Left kidney (tissue), 2 donors: ENCODE data around the gene DPP6. TPM values are rescaled to one million over a fixed set of nuclear protein-coding genes. Genes with fewer than 3 reads are reported as not detected.

Experiments used
- DNase-seq: peaks from one replicate; pipeline ENCODE4 v3.0.0-alpha.2; 2013
- polyA plus RNA-seq: library from polyadenylated mRNA; unstranded; fragments of 120-200 nt; gene quantifications from one replicate; pipeline ENCODE4 v1.2.1, GENCODE V29; 2013; ENCODE audit not compliant: insufficient read length

The DPP6 gene
- polyA plus RNA-seq, 1 donor = 44.9 TPM

DNA sequence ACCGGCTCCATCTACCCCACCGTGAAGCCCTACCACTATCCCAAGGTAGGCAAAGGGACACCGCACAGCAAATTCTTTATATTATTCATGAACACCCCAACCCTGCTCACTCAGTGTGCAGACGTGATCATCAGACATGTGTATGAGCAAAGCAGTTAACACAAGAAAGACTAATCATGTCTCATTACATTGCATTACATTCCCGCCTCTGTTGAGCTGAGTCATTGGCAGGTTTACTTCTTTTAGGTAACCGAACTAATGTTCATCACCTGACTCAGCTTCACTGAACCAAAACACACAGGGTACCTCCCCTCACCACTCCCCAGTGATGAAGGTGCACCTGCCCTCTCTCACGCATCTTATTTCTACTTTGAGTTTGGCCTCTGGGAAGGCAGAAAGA is 717.3 kb downstream of the DPP6 start:
- no peak for DNase-seq

DNA sequence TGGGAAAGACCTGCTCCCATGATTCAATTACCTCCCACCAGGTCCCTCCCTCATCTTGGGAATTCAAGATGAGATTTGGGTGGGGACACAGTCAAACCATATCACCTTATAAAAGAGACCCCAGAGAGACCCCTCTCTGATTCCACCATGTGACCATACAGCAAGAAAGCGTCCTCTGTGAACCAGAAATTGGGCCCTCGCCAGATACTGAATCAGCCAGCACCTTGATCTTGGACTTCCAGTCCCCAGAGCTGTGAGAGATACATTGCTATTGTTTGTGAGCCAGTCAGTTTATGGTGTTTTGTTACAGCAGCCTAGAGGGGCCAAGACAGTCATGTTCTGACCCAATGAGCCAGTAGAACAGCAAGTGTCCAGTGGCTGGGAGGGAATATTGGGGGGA is 718.2 kb downstream of the DPP6 start:
- no peak for DNase-seq

DNA sequence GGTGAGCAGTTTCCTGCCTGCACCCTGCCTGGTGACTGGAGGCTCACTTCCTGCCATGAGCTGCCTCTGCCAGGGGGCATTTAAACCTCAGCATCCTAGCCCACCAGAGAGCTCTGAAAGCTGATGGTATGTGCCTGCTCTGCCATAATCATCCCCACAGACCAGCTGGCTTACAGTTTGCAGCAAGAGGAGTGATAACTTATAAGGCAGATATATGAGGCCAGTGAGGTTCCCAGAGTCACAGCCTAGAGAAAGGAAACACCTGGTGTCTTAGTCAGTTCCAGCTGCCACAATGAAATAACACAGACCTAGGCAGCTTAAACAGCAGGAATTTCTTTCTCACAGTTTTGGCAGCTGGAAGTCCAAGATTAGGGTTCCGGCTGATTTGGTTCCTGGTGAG is 718.8 kb downstream of the DPP6 start:
- no peak for DNase-seq

DNA sequence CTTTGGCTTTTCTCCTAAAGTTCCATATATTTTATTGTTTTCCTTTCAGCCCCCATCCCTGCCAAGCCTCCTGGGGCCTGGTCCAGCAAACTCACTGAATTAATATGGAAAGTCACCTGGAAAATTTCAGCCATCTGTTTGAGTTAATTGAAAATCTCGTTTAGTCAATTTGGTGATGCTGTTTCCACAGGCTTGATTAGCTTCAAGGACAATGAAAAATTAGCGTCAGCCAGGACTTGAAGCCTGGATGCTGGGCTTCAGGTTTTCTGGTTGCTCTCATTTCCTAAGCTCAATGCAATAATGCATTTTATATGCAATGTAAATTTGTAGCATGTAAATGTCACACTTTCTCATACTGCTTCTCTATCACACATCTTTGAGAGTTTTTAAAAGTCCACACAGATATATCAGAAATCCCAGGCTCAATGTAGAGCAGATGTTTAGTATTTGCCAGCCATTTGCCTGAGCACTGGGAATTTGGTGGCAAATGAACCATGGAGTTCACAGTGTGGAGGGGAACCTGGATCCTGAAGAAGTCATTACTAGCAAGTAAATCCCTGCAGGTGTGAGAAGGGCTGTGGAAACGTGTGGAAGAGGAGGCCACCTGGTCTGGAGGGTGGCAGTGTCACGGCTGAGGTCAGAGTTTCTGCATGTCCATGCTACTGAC is 722.2 kb downstream of the DPP6 start:
- DNase-seq = no peak

DNA sequence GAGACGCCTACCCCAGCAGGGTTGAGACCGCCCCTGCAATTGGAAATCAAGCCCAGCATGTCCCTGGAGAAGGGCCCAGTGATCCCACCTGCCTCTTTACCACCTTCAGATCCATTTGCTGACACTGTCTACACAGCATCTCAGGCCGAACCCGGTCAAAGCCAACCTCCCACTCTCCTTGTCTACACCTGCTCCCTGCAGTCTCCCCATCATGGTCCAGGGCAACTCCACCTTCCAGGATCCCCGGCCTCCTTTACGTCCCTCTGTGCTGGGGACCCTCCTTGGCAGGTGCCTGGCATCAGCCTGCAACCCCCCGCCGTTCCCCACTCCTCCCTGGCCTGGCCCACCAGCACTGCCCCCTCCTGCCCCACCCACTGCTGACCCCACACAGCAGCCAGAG is 723.5 kb downstream of the DPP6 start:
- no peak for DNase-seq

DNA sequence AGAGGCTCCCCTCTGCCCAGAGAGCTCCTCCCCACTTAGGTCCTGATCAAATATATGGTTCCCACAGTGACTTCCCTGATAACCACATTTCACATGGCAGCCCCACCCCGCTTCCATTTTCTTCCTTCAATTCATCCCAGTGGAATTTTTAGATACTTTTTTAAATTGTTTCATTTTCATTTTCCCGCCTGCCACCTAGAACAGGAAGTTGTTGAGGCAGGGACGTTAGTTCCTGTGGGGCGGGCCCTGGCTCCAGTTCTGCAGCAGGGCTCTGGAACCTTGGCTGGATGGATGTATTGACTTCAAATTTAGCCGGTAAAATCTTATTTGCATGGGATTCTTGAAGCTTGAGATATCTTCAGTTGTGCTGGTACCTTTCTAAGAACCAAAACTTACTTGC is 724.2 kb downstream of the DPP6 start:
- DNase-seq = no peak

DNA sequence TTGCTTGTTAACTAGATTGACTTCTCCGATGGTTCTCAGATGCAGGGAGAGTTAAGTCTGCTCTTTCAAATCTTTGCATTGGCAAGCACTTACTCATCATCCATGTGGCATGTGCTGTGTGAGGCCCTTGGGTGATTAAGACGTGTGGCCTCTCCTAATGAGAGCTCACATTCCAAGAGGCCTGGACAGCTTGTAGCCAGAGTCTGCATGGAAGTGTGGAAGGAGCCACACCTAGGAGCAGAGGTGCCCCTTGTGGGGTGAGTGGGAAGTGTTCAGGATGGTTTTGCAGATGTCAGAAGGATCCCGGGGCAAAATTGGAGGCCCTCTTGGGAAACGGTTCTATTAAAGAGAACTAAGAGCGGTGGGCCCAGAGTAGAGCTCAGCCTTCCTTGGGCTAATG is 724.8 kb downstream of the DPP6 start:
- no peak for DNase-seq

DNA sequence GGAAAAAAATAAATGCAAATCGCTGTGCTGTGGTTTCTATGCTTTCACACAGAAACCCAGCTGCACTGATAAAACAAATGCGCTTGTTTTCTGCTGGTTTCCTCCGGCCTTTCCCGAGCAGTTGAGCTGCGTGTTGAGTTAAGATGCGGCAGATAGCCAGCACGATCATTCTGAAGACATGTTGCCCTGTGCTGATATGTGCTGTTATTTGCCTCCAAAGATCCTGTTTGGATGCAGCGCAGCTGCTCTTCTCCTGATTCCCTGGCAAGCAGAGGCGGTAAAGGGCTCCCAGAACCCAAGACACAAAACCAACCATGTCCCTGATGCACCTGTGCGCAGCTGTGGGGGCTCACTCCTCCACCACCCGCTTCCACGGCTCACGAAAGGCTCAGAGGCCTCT is 725.3 kb downstream of the DPP6 start:
- no peak for DNase-seq

DNA sequence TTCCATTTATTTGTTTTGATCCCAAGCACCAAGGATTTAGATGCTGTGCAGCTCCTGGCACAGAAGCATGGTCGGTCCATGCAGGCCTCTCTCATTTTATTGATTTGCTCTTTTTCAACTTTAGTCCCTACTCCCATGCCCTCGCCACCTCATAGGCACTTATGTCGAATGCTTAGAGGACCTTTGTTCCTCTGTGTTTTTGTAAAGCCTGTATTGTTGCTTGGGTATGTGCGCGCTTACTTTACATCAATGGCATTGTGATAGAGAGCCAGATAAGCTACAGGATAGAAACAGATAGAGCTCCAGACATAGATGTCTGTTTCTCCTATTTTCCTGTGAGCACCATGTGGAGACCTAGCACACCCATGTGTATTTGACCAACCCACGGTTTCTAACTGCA is 725.7 kb downstream of the DPP6 start:
- no peak for DNase-seq

DNA sequence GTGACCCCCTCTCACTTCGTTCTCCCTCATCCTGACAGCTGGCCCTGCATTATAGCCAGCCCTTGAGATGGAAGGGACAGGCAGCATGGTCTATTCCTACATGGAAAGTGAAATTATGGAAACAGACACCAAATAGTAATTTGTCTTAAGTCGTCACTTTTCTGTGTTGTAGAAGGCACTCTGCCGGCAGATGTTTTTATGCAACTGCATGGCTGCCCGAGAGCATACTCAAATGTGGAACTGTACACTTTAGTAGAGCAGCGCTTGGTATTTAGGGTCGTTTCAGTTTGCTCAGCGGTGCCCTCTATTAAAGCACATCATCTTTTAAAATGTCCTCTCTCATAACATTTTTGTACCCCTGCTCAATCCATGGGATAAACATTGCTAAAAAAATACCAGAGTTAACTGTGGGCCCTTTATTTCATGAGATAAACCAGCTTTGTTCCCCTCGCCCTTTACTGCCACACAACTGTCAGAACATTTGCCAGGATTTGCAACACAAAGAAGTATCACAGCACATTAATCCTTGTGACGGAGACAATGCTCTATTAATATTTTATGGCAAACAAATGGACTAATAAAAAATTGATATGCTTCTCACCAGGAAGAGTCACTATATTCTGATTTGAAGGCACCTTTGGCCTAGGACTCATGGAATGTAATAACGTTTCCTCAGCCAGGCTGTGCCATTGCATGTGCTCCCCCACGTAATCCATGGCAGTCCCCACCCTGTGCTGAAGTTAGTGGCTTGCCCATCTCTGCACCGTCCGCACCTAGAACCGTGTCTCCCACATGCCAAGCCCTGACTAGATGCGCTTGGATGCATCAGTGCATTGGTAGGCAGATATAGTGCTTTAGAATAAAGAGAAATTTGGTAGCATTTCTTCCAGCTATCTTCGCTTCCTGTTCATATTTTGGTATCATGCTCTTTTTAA is 729.4 kb downstream of the DPP6 start:
- DNase-seq = no peak

DNA sequence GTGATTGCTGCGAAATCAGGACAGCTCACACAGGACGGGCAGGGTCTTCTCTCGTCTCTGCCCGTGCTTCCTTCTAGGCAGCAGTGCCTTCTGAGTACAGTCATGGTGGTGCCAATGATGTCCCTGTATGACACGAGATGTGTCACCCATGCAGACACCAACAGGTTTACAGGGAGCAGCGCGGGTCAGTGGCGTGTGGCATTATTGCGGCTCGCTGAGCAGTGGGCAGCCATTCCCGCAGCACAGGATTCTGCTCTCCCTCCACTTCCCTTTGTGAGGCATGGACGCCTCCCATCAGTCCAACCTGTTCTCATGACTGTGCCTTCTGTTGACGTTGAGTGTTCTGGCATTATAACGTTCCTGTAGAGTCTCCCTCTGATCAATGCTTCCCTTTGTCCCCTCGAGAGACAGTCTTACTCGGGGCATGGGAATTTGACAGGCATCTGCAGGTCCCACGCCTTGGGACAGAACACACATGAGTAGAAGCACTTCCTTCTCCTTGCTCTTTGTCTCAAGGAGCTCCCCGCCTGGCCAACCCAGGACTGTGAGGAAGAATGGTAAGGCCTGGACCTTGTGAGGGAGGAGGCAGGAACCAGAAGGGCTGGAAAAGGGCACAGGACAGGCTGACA is 731.2 kb downstream of the DPP6 start:
- DNase-seq = no peak

DNA sequence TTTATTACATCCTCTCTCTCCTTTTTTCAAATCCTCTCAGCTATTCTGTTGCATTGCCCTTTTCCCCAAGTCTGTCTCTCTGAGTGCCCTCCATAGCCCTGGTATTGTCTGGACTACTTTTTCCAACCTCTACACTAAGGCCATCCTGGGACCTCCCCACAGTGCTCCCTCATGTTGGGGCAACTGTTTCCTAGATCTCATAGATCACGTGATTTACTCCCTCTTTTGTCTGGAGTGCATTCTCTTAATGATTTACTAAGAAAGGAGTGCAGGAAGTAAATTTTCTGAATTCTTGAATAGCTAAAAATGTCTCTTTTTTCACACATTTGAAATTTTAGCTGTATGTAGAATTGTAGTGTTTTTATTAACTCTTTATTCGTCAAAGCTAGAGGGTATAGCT is 733.7 kb downstream of the DPP6 start:
- DNase-seq = no peak

DNA sequence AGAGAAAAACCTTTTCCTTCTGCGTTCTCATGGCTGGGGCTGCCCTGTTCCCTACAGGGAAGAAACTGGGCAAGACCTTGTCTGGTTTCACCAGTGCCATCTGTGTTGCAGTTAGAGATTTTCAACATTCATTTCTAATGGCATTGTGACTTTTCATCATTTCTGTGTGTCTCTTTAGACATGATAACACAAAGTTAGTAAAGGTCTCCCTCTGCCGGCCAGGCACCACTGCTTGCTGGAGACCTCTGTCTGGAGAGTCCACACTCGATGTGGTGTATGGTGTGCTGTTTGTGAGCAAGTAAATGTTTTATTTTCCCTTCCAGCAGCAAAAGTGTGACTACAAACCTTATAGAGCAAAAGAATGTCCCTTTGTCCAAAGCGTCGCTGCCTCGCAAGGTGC is 737.2 kb downstream of the DPP6 start:
- DNase-seq = no peak

DNA sequence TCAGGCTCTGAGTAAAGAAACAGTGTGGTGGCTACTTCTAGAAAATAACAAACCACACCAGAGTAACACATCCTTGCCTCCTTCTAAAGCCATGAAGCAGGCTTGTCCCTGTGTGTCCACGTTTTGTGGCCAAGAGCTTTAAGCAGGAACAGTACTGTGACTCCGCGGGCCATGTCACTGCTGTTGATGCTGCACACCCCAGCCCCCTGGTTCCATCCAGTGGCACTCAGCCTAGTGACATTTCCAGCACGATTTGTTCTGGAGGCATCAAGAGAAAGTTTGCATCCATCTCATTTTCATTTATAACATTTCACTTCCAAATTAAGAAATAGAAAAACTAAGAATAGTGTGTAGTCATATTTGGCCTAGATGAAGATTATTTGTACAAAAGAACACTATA is 739.4 kb downstream of the DPP6 start:
- DNase-seq = no peak

DNA sequence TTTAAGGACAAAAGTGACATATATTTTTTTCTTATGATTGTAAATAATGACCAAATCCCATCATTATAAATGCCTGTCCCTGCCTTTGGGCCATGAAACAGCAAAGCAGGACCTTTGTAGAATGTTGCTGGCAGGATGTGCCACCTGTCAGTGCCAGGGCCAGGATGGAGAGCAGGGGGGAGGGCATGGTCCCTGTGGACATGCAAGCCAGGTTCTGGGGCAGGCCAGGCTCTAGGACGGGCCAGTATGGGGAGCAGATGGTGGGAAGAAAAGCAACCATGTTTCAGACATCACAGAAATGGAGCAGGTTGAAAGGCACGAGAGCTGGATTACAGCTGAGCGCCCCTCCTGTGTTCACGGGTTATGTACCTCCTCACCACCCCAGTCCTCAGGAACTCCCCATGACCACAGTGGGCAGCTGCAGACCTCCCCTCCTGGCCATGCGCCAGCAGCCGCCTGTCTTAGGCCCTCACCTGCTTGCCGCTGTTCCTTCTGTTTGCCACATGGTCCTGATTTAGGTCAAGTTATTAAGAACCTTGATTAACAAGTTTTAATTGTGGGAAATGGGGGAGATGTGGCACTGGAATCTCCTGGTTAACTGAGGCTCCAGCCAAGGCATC is 740.3 kb downstream of the DPP6 start:
- no peak for DNase-seq

DNA sequence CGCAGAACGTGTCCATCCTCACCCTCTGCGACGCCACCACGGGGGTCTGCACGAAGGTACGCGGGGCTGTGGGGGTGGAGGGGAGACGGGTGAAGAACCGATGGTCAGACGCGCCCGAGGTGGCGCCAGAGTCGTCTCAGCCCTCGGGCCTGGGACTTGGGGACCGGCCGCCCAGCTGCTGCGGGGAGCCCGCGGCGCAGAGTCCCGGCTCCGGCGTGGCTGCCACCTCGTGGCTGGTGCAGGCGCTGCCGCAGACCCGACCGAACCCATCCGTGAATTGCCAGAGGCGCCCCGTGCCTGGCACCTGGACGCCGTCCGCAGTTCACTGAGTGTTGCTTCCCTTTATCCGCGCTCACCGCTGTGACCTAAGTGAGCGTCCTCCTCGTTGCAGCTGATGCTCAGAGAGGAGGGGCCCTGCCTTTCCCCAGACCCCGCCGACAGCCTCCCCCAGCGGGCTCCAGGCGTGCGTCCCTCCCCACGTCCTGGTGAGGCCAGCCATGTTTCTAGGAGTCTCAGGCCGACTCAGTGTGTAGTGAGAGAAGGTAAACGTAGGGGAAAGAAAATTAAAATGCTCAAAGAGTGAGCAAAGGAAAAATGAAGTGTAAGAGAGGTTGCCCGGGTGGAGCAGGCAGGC is 742.1 kb downstream of the DPP6 start:
- peak; percentile 11 for DNase-seq

DNA sequence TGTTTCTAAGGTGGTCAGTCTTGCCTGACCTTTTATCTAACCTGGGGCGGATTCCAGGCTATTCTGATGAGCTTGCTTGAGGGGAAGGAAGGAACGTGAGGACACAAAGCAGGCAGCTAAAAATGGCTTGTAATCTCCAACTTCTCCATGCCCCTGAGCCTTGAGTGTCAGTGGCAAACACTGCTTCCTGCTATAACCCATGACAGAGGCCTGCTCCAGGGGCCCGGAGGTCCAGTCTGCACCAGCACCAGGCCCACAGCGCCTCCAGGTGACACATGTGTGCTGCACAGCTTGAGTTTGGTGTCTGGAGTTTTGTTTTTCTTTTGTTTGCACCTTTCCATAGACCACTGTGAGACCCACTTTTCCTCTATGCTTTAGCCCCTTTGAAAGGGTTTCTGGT is 742.8 kb downstream of the DPP6 start:
- DNase-seq = no peak

DNA sequence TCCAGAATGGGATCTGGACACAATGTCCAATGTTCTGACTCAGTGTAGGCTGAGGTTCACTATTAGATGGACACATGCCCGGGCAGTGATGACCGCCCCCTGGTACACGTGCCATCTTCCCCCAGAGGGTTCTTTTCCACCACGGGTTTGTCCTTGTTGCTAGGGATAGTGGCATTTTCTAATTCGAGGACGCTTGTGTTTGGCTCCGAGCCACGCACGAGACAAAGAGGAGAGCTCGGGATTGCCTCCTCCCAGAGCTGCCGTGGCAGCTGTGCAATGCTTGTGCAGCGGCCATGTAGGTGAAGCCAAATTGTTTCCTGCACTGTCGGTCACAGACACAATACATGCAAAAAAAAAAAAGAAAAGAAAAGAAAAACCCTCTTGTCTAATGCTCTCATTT is 743.2 kb downstream of the DPP6 start:
- DNase-seq = no peak

DNA sequence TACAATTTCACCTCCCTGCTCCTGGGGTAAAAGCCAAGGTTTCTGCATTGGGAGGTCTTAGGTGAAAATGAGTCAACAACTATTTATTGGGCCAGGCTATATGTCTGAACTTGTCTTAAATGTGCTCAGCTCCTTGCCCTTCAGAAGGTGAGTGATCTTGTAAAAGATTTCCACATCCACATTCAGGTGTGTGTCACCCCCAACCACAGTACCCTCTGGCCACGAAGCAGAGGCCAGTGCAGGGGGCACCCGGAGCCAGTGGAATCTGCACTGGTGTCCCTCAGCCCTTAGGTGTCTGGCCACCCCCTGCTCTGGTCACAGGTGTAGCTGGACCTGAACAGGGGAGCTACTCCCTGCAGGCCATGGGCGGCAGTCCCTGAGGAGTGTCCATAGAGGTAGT is 752.3 kb downstream of the DPP6 start:
- DNase-seq = no peak

DNA sequence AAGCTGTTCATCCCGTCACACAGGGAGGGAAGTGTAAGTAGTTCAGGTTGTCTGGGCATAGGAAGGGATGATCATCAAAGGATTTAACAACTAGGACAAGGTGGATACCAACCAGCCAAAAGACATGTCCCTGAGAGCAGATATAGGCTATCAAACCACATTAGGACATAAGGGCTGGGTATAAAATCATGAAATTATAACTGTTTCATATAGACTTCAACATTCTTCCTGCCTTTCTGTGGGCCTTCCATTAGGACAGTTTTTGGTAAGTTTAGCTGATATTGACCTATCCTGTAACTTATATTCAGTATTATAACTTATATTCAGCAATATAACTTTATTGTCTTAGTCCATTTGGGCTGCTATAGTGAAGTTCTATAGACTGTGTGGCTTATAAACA is 759.8 kb downstream of the DPP6 start:
- no peak for DNase-seq

DNA sequence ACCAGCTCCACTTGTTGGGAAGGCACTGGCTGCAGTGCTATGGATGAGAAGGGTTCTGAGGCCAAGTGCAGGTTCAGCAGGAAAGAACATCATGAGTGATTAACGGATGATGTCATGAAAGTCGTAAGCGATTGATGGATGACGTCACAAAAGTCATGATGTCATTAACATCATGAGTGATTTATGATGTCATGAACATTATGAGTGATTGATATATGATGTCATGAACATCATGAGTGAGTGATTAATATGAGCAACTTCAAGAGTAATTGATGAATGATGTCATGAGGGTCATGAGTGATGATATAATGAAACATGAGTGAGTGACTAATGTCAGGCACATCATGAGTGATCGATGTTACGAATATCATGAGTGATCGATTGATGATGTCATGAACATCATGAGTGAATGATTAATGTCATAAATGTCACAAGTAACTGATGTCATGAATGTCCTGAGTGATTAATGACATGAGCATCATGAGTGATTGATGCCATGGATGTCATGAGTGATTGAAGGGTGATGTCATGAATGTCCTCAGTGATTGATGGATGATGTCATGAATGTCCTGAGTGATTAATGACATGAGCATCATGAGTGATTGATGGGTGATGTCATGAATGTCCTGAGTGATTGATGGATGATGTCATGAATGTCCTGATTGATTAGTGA is 765.2 kb downstream of the DPP6 start:
- no peak for DNase-seq

DNA sequence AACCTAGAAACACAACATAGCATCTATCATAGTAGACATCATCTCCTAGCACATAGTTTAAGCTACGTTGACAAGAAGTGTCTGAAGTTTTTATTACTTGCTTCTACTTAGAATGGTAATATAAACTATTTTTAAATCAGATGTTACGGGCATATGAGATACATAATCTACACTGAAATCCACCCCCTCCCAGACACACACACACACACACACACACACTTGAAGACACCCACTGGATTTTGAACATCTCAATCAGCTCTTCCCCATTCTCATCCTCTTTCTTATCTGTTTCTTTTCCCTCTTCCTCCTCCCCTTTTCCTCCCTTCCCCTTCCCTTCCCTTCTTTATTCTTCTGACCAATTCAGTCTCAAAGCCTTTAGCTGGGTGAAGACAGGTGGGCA is 774.8 kb downstream of the DPP6 start:
- no peak for DNase-seq
